Measurements from ENCODE around the gene POC1A.
A peak's percentile ranks its signal among the peaks of the same experiment; 100 is the strongest.

POC1A gene

GRCh38 chr3:52132930-52133329 lies 21.3 kb downstream of the POC1A start:
- no peaks in the 10 kb centered on the region for H3K9me3 ChIP-seq (ENCODE audit: control insufficient read depth, insufficient read depth, low read depth, low read length)
- peaks cover 0 to 61% of the 10 kb centered on the region in 2 experiments; a peak in 1 of 3 replicates for H3K36me3 ChIP-seq (ENCODE audit: control insufficient read depth in 2 of 2, insufficient read depth in 1 of 2, low read length in 2 of 2)
- ChIA-PET POLR2A (no interaction called here), CTCF (no interaction called here)
- H3K27ac ChIP-seq (ENCODE audit: extremely low read depth, low read depth, low read length): no peak overlapping the region
- TF ChIP-seq KLF1 (tag by site-specific recombination; IDR thresholded peaks at IDR 0.05) (peak; percentile 82), PRDM6 (tag by site-specific recombination; IDR thresholded peaks at IDR 0.05) (no peak)
- no peak overlapping the region for H3K4me3 ChIP-seq (ENCODE audit: low read depth, low read length)
- peaks cover 2% of the 10 kb centered on the region; the same call in 1 of the 2 replicates for H3K4me1 ChIP-seq (ENCODE audit: control insufficient read depth, insufficient read depth, low read length)

GRCh38 chr3:52132041-52132440 lies 22.2 kb downstream of the POC1A start:
- ChIA-PET POLR2A (no interaction called here), CTCF (interaction anchor here (0.5 to 1.5 kb wide), 5 partner anchors 9 to 130 kb away, joined by 3 to 4 read pairs (median 4); no protein-coding TSS in a partner anchor)
- H3K27ac ChIP-seq (ENCODE audit: extremely low read depth, low read depth, low read length): no peak overlapping the region
- no peaks in the 10 kb centered on the region for H3K9me3 ChIP-seq (ENCODE audit: control insufficient read depth, insufficient read depth, low read depth, low read length)
- TF ChIP-seq ZNF221 (tag by site-specific recombination; IDR thresholded peaks at IDR 0.05; ENCODE audit: borderline replicate concordance) (no peak), ZNF843 (tag by site-specific recombination; IDR thresholded peaks at IDR 0.05) (no peak), TCF7L2 (IDR thresholded peaks at IDR 0.05; ENCODE audit: borderline replicate concordance, low read depth, low read length) (no peak), SCRT2 (tag by site-specific recombination; IDR thresholded peaks at IDR 0.05) (no peak), ZNF391 (tag by site-specific recombination; IDR thresholded peaks at IDR 0.05; ENCODE audit: borderline replicate concordance, low read depth) (no peak), ZNF48 (tag by site-specific recombination; IDR thresholded peaks at IDR 0.05) (no peak), ZBTB48 (tag by site-specific recombination; IDR thresholded peaks at IDR 0.05) (no peak), PBX3 (CRISPR knock-in tag; IDR thresholded peaks at IDR 0.05) (no peak), ZNF416 (tag by site-specific recombination; IDR thresholded peaks at IDR 0.05) (no peak), KLF1 (tag by site-specific recombination; IDR thresholded peaks at IDR 0.05) (no peak)
- H3K36me3 ChIP-seq (ENCODE audit: control insufficient read depth in 2 of 2, insufficient read depth in 1 of 2, low read length in 2 of 2): peaks cover 0 to 52% of the 10 kb centered on the region in 2 experiments; a peak in 1 of 3 replicates
- peaks cover 2% of the 10 kb centered on the region; the same call in 1 of the 2 replicates for H3K4me1 ChIP-seq (ENCODE audit: control insufficient read depth, insufficient read depth, low read length)
- H3K4me3 ChIP-seq (ENCODE audit: low read depth, low read length): no peak overlapping the region

- CTCF ChIA-PET: interaction anchor here (1.1 to 1.5 kb wide), 3 partner anchors 14 to 129 kb away, joined by 3 to 4 read pairs (median 3); no protein-coding TSS in a partner anchor
- POLR2A ChIA-PET: interaction anchor here (0.6 kb wide), 1 partner anchor 126 kb away, joined by 7 read pairs; no protein-coding TSS in a partner anchor
- Histone ChIP-seq H3K36me3 (ENCODE audit: control insufficient read depth in 2 of 2, insufficient read depth in 1 of 2, low read length in 2 of 2) (peaks cover 0 to 52% of the 10 kb centered on the region in 2 experiments; a peak in 1 of 3 replicates), H3K4me1 (ENCODE audit: control insufficient read depth, insufficient read depth, low read length) (peaks cover 2% of the 10 kb centered on the region; the same call in 1 of the 2 replicates), H3K9me3 (ENCODE audit: control insufficient read depth, insufficient read depth, low read depth, low read length) (no peaks in the 10 kb centered on the region), H3K27ac (ENCODE audit: extremely low read depth, low read depth, low read length) (no peak overlapping the region), H3K4me3 (ENCODE audit: low read depth, low read length) (no peak overlapping the region)
- TF ChIP-seq ZSCAN16 (tag by site-specific recombination; IDR thresholded peaks at IDR 0.05) (no peak), ZNF221 (tag by site-specific recombination; IDR thresholded peaks at IDR 0.05; ENCODE audit: borderline replicate concordance) (no peak), EGR2 (tag by site-specific recombination; IDR thresholded peaks at IDR 0.05; ENCODE audit: low read depth) (peak; percentile 36; the same call in 1 of the 2 replicates), ZFHX2 (tag by site-specific recombination; conservative IDR thresholded peaks at IDR 0.05) (peak; percentile 48; the same call in 1 of the 2 replicates)
Observed at GRCh38 chr3:52130966-52131622, 23.1 kb downstream of the POC1A start.

Data from HEK293 (cell line).